GM21825 (cell line): Measurements from ENCODE around the gene RBM8A.
"Not testable (repeated sequence)": the region's sequence is repeated elsewhere in the genome, so short reads cannot be mapped to it uniquely, and the experiment has no call there.

Experiments used
- ATAC-seq: cut with Tn5 transposase; IDR thresholded peaks from one replicate; pipeline ENCODE4 v1.9.1; 2021; ENCODE audit warnings: mild to moderate bottlenecking, moderate library complexity; ENCODE audit not compliant: unreplicated experiment

The RBM8A gene

GRCh38 chr1:145956781-145957442 is 29.6 kb upstream of the RBM8A start:
- no peak for ATAC-seq

GRCh38 chr1:145956361-145956760 is 29.1 kb upstream of the RBM8A start:
- no peak for ATAC-seq

- no peak for ATAC-seq
Observed at GRCh38 chr1:145955436-145955835, 28.2 kb upstream of the RBM8A start.

- ATAC-seq = no peak
Observed at GRCh38 chr1:145953861-145954260, 26.6 kb upstream of the RBM8A start.

GRCh38 chr1:145952903-145953302 is 25.6 kb upstream of the RBM8A start:
- no peak for ATAC-seq

GRCh38 chr1:145951526-145951925 is 24.2 kb upstream of the RBM8A start:
- no peak for ATAC-seq

- no peak for ATAC-seq
Observed at GRCh38 chr1:145949219-145949618, 21.9 kb upstream of the RBM8A start.

- no peak for ATAC-seq
Observed at GRCh38 chr1:145947551-145947950, 20.3 kb upstream of the RBM8A start.

- ATAC-seq = no peak
Observed at GRCh38 chr1:145946477-145946986, 19.2 kb upstream of the RBM8A start.

GRCh38 chr1:145944532-145944931 is 17.2 kb upstream of the RBM8A start:
- no peak for ATAC-seq

- ATAC-seq = no peak
Observed at GRCh38 chr1:145942871-145943270, 15.6 kb upstream of the RBM8A start.

GRCh38 chr1:145942405-145942804 is 15.1 kb upstream of the RBM8A start:
- no peak for ATAC-seq

GRCh38 chr1:145937436-145937835 is 10.2 kb upstream of the RBM8A start:
- no peak for ATAC-seq

GRCh38 chr1:145936247-145936646 is 9.0 kb upstream of the RBM8A start:
- no peak for ATAC-seq

GRCh38 chr1:145935708-145936107 is 8.4 kb upstream of the RBM8A start:
- ATAC-seq = no peak

- ATAC-seq = not testable (repeated sequence)
Observed at GRCh38 chr1:145932522-145933009, 5.3 kb upstream of the RBM8A start.

- no peak for ATAC-seq
Observed at GRCh38 chr1:145927916-145928643, 796 bp upstream of the RBM8A start.

GRCh38 chr1:145926686-145927062 is 610 bp downstream of the RBM8A start:
- ATAC-seq = peak; percentile 5

GRCh38 chr1:145922266-145922665 is 5.0 kb downstream of the RBM8A start:
- ATAC-seq = no peak

- not testable (repeated sequence) for ATAC-seq
Observed at GRCh38 chr1:145920297-145920696, 7.0 kb downstream of the RBM8A start.

- ATAC-seq = peak; percentile 19
Observed at GRCh38 chr1:145918992-145919939, 8.0 kb downstream of the RBM8A start.
